Embryonic facial prominence (tissue), 1 donor: ENCODE results near the gene SCN8A.

Source experiments
- DNase-seq: peaks from one replicate; pipeline ENCODE4 v3.0.0-alpha.2; 2016; ENCODE audit errors: extremely low spot score

SCN8A gene

GRCh38 chr12:51717326-51717925, 126.4 kb downstream of the SCN8A start:
- no peak for DNase-seq

- no peak for DNase-seq
Observed at GRCh38 chr12:51721282-51721940, 130.4 kb downstream of the SCN8A start.

GRCh38 chr12:51722431-51722830, 131.4 kb downstream of the SCN8A start:
- DNase-seq = no peak

- DNase-seq = no peak
Observed at GRCh38 chr12:51726161-51726560, 135.1 kb downstream of the SCN8A start.

- DNase-seq = no peak
Observed at GRCh38 chr12:51726931-51727330, 135.9 kb downstream of the SCN8A start.

GRCh38 chr12:51729331-51729730, 138.3 kb downstream of the SCN8A start:
- DNase-seq = no peak

- DNase-seq = no peak
Observed at GRCh38 chr12:51730745-51731144, 139.7 kb downstream of the SCN8A start.

GRCh38 chr12:51740536-51740935, 149.5 kb downstream of the SCN8A start:
- DNase-seq = no peak

GRCh38 chr12:51744235-51744634, 153.2 kb downstream of the SCN8A start:
- no peak for DNase-seq

GRCh38 chr12:51744957-51745356, 153.9 kb downstream of the SCN8A start:
- no peak for DNase-seq

- no peak for DNase-seq
Observed at GRCh38 chr12:51746416-51746815, 155.4 kb downstream of the SCN8A start.

GRCh38 chr12:51748235-51748634, 157.2 kb downstream of the SCN8A start:
- no peak for DNase-seq

GRCh38 chr12:51749206-51749985, 158.4 kb downstream of the SCN8A start:
- DNase-seq = no peak

GRCh38 chr12:51749986-51750317, 158.9 kb downstream of the SCN8A start:
- DNase-seq = no peak

GRCh38 chr12:51751661-51752060, 160.6 kb downstream of the SCN8A start:
- DNase-seq = no peak

- DNase-seq = no peak
Observed at GRCh38 chr12:51752234-51752889, 161.3 kb downstream of the SCN8A start.

- no peak for DNase-seq
Observed at GRCh38 chr12:51753980-51754675, 163.1 kb downstream of the SCN8A start.

GRCh38 chr12:51755251-51755650, 164.2 kb downstream of the SCN8A start:
- no peak for DNase-seq

GRCh38 chr12:51759175-51759574, 168.1 kb downstream of the SCN8A start:
- DNase-seq = no peak

- DNase-seq = no peak
Observed at GRCh38 chr12:51759695-51760094, 168.7 kb downstream of the SCN8A start.

GRCh38 chr12:51760231-51760630, 169.2 kb downstream of the SCN8A start:
- no peak for DNase-seq

GRCh38 chr12:51763743-51764142, 172.7 kb downstream of the SCN8A start:
- no peak for DNase-seq
